Activated naive CD8-positive, alpha-beta T cell treated with anti-CD3 and anti-CD28 coated beads for 36 hours (primary cell): ENCODE measurements around the gene TMEM100. TPM values are rescaled to one million over a fixed set of nuclear protein-coding genes. Genes with fewer than 3 reads are reported as not detected.

Experiments used
- total RNA-seq, 2 experiments: library from RNA; stranded (reverse); gene quantifications; one replicate each; pipeline ENCODE4 v1.2.3, GENCODE V29; 2021

TMEM100 gene
- total RNA-seq, 2 experiments from 2014 or later = not detected

Other genes starting within 250 kb of the TMEM100 start
- gene SMIM36, start 211.4 kb downstream of the TMEM100 start, total RNA-seq = not detected
- 1 to 10 TPM; 8.7 to 9.2 TPM for gene PCTP, start 28.2 kb upstream of the TMEM100 start, total RNA-seq